Inferior parietal cortex (tissue), 1 donor: ENCODE measurements around the gene MMEL1.
A peak's percentile ranks its signal among the peaks of the same experiment; 100 is the strongest.
"Not testable (repeated sequence)": the region's sequence is repeated elsewhere in the genome, so short reads cannot be mapped to it uniquely, and the experiment has no call there.

ENCODE experiments used
- DNase-seq: peaks from one replicate; pipeline ENCODE4 v3.0.0-alpha.2; 2016; ENCODE audit errors: extremely low spot score

MMEL1 gene

DNA sequence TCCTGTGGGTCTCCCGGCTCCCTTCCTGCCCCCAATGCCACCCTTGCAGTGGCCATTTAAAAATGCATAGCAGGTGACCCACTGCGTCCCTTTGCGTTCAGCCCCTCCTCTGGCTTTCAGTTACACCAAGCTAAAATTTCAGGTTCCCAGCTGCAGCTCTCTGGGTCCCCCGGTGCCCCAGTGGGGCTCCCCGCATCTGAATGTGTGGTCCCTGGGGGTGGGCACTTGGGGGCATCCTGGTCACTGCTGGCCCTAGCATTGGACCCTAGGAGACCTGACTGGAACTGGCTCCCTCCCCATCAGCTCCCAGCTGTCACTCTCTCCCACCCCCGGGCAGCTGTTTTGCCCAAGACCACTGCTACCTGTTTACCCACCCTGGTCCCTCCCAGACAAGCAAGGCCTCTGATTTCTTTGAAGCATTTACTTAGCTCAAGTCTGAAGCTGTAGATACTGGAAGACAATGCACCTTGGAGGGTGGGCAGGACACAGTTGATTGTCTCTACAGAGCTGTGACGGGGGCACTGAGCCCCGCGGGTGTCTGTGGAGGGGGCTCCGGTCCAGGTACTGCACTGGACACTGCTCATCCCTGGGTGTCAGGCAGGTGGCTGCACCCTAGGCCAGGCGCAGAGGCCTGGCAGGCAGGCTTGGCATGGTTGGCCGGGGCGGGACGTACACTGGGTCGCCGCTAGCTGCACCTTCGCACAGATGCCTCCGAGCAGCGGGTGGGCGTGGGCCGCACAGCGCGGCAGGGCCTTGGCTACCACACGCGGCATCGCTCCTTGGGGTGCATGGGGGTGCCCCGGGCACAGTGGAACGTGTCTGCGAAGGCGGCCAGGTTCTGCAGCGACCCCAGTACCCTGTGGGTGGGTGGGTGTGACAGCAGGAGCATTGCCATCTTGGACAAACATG is 42.3 kb downstream of the MMEL1 start:
- DNase-seq, result no peak

DNA sequence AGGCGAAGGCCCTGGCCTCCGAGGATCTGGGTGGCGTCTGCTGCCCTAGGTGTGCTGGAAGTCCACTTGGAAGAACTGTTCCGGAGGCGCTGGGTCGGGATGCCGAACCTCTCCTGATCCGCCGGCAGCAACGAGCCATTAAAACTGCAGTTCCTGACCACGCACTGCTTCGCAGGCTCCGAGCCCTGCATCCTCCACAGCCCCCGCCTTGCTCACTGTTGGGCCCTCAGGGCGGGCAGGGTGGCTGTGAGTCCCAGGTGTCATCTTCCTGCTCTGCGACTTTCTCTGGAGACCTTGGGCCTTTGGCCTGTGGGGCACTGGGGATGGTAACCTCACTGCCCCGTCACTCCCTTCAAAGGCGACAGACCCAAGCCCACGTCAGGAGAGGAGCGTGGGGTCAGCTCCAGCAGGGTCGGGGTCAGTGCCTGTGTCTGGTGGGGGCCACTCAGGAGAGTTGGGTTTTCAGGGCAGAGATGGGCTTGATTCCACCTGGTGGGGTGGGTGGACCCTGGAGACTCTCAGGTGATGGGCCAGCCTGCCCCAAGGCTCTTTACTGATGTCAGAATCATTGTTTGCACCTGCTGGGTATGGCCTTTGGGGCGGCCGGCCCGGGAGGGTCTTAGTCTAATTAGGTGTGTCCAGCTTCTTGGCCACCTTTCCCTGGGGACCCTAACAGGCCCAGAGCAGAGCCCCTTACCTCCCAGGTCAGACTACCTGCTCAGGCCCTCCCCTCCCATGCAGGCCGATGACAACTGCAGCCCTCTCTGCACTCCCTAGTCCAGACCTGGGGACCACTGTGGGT is 43.2 kb downstream of the MMEL1 start:
- DNase-seq, result no peak

DNA sequence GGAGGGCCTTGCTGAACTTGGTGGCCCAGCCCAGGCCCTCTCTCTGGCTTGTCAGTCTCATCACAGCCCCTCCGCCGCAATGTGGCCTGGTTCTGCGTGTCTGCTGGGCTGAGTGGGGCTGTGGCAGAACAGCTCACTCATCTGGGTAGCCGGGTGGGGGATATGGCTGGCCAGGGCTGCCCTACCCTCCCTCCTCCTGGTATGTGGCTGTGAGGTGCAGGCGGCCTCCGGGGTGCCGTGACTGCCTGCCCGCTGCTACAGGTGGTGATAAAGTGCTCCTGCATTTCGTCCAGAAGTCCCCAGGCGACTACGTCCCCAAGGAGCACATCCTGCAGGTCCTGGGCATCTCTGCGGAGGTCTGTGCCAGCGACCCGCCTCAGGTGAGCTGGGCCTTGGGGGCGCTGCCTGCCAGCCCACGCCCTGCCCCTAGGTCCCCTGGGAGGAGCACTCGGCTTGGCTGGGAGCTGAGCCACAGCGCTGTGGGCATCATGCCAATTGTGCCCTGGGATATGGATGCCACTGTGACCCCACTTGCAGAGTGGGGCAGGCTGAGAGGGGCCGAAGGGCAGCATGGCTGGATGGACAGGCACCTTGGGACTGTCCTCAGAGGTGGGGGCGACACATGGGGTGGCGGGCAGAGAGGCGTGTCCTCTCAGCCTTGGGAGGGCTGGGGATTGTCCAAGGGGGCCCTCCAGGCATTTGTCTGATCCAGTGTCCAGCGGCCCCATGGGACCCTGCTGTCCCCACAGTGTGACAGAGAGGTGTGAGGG is 44.0 kb downstream of the MMEL1 start:
- DNase-seq, result no peak

DNA sequence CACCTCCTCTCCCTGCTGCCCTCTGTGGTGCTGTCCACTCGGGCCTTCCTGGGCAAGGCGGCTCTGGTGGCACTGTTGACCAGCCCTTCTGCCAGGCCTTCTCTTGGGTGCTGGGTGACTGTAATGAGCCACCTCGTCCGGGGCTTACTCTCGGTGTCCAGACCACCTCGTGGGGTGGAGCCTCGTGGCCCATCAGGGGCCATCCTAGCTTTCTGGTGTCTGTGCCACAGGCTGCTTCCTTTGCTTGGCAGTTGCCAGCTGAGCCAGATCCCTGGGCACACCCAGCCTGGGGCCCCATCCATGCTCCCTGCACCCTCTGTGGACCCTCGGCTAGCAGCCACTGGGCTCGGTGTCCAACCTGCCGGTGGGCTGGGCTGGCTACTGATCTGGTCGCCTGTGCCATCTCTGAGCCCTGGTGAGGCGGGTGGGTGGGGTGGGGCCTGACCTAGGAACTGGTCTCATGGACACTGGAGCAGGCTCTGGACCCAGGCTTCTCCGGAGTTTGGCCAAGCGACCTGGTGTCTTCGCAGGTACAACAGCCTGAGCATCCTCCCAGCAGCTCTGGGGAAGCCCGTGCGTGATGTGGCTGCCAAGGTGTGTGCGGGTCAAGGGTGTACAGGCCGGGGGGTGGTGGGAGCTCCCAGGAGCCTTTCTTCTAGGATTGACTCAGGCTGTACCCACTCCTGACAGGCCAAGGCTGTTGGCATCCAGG is 44.8 kb downstream of the MMEL1 start:
- DNase-seq, result no peak

DNA sequence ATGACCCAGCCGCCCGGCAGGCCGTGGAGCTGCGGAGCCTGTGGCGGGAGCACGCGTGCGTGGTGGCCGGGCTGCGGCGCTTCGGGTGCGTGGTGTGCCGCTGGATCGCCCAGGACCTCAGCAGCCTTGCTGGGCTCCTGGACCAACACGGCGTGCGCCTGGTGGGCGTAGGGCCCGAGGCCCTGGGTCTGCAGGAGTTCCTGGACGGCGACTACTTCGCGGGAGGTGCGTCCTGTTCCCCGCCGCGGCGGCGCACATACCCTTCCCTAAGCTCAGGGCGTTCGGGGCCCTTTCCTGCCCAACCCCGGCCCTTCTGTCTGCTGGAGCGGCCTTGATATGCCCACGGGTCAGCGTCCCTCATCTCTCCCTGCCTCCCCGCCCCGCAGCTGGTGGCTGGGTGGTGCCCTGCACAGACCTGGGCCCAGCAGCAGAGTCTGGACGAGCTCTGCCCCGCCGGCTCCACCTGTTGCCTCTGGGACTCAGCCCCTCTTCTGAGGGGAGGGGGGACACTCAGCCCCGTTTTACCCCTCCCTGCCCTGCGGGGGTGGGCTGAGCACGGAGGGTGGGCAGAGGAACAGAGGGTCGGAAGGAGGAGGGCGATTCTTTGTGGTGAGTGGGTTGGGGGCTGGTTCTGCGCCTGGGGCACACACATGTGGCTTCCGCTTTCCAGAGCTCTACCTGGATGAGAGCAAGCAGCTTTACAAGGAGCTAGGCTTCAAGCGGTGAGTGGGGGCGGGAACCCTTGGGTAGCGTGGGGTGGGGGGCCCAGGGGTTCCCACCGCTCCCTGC is 45.6 kb downstream of the MMEL1 start:
- DNase-seq, result no peak

DNA sequence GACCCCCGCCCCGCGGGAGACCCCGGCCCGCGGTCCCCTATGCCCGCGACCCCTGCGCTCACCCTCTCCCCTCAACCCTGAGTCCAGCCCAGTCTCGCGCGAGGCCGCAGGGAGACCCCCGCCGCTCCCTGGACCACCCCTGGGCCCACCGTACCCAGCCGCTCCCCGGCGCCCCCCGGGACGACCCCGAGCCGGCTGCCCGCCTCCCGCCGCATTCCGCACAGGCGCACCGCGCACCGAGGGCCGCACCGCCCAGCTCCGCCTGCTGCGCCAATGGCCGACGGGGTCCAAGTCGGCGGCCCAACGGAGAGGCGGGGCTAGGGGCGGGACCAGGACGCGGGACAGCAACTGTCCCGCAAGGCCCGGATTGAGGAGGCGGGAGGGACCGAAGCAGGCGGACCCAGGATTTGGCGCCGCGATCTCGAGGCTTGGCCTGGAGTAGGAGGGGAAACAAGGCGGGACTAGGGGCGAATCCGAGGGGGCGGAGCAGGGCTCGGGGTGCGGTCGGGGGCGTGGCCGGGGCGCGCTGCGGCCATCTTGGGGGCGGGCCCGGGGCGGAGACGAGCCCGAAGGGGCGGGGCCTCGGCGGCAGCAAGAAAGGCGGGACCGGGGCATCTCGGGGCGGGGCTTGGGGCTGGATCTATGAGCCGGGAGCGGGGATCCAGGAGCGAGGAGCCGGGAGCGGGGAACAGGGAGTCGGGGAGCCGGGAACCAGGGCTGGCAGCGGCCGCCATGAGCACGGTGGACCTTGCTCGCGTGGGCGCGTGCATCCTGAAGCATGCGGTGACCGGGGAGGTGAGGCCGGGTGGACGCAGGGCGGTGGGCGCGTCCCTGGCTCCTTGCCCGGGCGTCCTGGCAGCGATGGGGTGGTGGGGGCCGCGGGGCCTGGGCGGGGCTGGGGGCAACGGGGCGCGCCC is 46.4 kb downstream of the MMEL1 start, which contains the start of gene PRXL2B:
PRXL2B (plus strand) TSS at position 624 of the 917 bp plus-strand sequence; CDS start at position 733, 109 bp downstream.
- peak; percentile 95 for DNase-seq

DNA sequence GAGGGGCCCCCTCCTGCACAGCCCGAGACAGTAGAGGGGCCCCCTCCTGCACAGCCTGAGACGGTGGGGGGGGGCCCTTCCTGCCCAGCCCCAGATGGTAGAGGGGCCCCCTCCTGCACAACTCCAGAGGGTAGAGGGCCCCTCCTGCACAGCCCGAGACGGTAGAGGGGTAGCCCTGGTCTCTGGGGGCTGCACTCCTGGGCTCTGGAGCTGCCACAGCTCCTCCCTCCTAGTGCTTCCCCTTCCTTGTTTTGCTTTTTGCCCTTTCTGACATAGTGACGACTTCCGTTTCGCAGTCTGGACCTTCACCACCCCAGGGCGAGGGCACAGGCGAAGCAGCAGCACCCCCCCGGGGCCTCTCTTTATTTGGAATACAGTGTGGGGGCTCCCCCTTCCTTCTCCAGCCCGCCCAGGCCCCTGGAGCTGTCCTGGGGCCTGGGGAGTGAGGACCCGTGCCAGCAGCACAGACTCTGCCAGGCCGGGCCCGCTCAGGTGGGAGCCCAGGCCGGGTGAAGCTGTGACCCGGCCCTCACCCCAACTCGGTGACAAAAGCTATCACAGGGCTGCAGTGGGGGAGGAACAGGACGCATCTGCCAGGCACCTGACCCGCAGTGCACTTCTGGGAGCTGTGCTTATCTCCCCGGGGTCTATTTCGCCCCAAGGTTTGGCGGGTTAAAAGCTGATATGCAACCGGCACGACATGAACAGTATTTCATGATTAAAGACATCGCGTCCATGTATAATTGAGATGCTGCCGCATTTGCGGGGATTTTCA is 47.3 kb downstream of the MMEL1 start:
- DNase-seq, result peak; percentile 36

DNA sequence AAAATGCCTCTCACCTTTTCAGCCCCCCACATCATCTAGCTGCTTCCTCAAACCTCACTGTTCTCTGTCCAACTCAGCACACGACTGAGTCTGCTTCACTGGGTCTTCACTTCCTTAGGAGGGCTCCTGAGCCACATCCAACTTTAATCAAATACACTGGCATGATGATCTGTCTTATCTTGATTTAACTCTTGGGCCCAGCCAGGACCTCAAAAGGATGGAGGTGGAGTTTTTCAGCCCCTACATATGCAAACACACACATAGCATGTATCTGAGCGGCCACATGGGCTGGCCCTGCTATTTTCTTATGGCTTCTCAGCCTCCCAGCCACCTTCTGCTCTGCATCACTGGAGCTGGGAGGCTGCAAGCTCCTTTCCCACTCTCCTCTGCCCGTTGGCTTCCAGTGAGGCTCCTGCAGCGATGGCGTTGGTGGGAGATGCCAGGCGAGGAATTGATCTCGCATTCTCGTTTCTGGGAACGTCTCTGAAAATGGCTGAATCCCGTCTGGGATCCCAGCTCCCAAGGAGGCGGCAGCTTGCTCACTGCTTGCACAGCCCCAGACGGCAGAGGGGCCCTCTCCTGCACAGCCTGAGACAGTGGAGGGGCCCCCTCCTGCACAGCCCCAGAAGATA is 48.0 kb downstream of the MMEL1 start:
- DNase-seq, result peak; percentile 6

DNA sequence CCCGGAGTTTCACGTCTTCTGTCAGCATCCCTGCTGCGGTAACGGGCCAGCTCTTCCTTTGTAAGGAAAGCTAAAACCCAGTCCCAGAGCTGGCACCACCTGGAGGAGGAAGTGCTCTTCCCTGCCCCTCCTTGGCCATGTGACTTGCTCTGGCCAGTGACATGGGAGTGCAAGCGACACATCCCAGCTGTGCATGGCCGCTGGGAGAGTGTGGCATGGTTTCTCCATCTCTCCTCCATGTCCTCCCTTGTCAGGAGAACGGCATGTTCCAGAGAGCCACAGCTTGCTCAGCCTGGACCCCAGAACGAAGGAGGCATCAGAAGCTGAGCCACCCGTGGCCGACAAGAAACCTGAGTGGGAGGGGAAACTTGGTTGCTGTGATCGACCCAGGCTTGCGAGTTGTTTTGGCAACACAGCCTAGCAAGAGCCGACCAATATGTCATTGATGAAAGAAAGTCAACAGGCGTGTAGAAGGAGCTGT is 48.9 kb downstream of the MMEL1 start:
- no peak for DNase-seq

DNA sequence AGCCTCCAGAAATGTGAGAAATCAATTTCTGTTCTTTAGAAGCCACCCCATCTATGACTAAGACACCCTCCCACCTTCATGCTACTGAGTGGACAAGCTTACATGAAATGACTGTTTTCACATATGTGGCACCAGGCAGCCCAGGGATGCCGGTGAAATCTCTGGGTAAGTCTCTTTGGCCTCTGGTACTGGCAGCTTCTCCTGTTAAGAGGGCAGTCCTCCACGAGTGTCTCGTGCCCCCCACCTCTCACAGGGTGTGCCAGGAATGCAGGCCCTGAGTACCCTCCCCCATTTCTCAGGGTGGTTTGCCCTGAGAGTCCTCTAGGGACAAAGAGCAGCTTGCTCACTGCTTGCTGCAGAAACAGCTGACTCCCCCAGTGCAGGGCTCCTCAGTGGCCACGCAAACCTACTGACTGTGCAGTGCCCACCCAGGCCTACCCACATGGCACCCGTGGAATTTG is 49.5 kb downstream of the MMEL1 start:
- DNase-seq, result no peak

DNA sequence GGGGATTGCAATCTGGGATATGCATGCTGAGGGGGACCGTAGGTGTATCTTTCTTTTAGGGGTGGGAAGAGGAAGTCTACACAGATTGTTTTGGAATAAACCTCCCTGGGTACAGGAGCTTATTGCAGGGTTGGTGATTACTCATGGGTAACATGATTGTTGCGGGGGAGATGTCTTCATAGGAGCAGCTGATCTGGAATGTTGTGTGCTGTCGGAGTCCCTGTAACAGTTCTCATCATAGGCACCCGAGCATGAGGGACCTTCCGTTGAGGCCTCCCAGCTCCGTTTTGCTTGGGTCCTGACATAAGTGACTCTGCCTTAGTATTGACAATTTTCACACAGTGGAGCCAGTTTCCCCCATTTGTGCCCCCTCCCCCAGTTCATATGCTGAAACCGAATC is 50.4 kb downstream of the MMEL1 start:
- DNase-seq, result peak; percentile 5

DNA sequence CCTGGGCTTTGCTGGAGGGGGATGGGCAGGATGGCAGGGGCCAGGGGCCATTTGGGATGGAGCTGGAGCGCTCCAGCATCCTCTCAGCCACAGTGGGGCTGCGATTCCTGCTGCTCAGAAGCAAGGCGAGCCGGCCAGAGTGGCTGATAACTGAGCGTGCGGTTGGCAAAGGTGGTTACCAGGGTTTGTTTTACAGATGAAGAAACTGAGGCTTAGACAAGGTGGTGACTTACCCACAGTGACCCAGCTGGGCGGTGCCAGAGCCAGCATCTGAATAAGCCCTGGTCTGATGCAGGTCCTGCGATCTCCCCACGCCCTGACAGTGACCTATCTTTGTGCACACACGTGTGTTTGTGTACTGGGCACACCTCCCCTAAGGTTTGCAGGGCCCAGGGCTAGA is 52.1 kb downstream of the MMEL1 start:
- no peak for DNase-seq

DNA sequence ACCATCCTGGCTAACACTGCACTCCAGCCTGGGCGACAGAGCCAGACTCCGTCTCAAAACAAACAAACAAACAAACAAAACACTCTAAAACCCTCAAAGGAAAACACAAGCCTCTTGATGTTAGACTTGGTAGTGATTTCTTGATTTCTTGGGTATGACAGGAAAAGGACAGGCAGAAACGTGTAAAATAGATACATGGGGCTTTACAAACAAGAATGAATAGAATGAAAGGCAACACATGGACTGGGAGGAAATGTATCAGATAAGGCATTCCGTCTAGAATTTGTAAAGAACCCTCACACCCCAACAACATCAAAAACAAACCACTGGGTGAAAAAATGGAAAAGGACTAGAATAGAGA is 54.1 kb downstream of the MMEL1 start:
- no peak for DNase-seq

DNA sequence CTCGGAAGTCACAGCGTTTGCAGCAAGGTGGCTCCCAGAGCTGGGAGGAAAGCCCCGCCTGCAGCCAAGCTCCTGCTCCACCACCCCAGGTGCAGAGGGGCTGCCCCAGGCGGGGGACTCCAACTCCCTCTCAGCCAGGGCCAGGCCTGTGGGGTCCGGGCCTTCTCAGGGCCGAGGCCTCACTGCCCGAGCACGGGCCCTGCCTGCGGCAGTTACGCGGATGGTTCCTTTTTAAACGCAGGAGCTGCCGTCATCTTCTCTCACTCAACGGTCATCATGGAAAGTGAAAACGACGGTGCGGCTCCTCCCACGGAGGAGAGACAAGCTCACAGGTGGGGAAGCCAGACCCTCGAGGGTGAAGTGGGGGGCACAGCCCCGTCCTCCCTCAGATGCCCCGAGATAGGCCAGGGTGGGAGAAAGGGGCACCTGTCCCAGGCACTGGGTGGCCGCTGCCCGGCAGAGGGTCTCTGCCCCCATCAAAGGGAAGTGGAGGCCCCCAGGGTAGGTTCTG is 55.2 kb downstream of the MMEL1 start:
- DNase-seq, result not testable (repeated sequence)

DNA sequence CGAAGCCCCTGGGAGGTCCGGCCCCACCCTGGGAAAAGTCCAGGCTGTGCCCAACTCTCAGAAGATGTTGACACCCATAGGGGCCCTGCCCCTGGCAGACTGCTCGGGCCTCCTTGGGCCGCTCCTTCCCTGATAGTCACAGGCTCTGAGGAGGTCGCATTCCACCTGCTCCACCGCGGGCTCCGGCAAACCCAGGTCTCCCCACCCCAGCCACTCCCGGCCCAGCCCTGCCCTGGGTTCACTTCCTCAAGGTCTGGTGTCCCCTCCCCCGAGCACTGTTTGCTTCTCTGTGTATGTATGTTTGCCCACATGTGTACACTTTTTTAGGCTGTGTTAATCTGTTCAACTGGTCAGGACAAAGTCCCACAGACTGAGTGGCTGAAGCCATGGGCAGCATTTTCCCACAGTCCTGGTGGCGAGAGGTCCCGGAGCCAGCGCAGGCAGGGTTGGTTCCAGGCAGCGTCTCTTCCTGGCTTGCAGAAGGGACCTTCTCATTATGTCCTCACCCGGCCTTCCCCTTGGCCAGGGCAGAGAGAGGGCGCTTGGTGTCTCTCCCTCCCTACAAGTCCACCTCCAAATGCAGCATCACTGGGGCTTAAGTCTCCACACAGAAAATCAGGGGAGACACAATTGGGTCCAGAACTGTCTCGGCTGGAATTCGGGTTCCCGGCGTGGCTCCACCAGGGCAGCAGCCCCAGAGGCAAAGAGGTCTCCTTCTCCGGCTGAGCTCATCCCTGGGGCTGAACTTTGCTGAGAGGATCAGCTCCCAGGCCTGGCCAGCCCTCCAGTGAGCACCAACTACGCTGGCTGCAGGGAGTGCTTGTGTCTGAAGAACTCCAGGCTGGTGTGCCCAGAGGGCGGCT is 56.8 kb downstream of the MMEL1 start:
- no peak for DNase-seq

DNA sequence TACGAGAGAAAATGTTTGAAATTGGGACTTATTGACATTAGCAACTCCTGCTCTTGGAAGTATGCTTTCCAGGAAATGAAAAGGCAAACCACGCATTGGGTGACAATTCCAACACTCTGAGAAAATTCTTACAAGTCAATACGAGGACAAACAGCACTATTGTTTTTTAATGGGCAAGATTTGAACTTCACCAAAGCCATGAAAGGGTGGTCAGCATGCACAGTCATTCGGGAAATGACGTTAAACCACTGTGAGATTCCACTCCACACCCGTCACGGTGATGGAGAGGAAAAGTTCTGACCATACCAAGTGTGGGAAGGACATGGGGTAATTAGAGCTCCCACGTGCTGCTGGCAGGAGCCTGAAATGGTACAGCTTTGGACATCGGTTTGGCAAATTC is 58.5 kb downstream of the MMEL1 start:
- no peak for DNase-seq
